ENCODE results near the gene MAT1A. TPM values are rescaled to one million over a fixed set of nuclear protein-coding genes. Genes with fewer than 3 reads are reported as not detected.
A peak's percentile ranks its signal among the peaks of the same experiment; 100 is the strongest.

Gene MAT1A
- polyA plus RNA-seq, 3 donors, result not detected

GRCh38 chr10:80264081-80265056, 25.1 kb downstream of the MAT1A start:
- H3K36me3 ChIP-seq (replicated peaks in 1 of 2; ENCODE audit: control insufficient read depth in 1 of 2, insufficient read depth in 2 of 2, low read length in 2 of 2), result no peaks in the 10 kb centered on the region
- Mint-ChIP-seq H3K27me3 (ENCODE audit: low read depth in 3 of 3) (peaks cover 0 to 4% (median 4%) of the 10 kb centered on the region in 3 donors), H3K36me3 (no peaks in the 10 kb centered on the region), H3K9me3 (peaks cover 2 to 9% (median 4%) of the 10 kb centered on the region in 7 donors), H3K4me1 (peaks cover 2% of the 10 kb centered on the region), H3K4me3 (no peak overlapping the region), H3K27ac (peak overlapping the region in 1 of 7 donors; percentile 20)
- no peaks in the 10 kb centered on the region for H3K9me3 ChIP-seq (replicated peaks in 1 of 2; ENCODE audit: control insufficient read depth in 1 of 2, insufficient read depth in 1 of 2, low read length in 2 of 2)
- no peak overlapping the region for H2AFZ ChIP-seq (ENCODE audit: insufficient read depth, low read depth, low read length, poor library complexity, severe bottlenecking)
- intact Hi-C loops (cut with micrococcal nuclease), result no loop called here
- TF ChIP-seq CTCF (IDR thresholded peaks at IDR 0.05), result no peak
- no peak overlapping the region for H3K27ac ChIP-seq (ENCODE audit: low read depth in 1 of 2, low read length in 2 of 2)
- no peak for DNase-seq
- no peaks in the 10 kb centered on the region for H4K20me1 ChIP-seq (ENCODE audit: insufficient read depth, low read length)
- H3K27me3 ChIP-seq (ENCODE audit: control insufficient read depth in 2 of 2, insufficient read depth in 2 of 2, low read length in 2 of 2), result no peaks in the 10 kb centered on the region
- H3K4me2 ChIP-seq (replicated peaks; ENCODE audit: extremely low read depth, low read length, poor library complexity, severe bottlenecking), result no peak overlapping the region
- H3K4me1 ChIP-seq (ENCODE audit: control insufficient read depth in 1 of 2, insufficient read depth in 2 of 2, low read length in 2 of 2), result peaks cover 0 to 2% of the 10 kb centered on the region in 2 donors
- H3K79me2 ChIP-seq (ENCODE audit: insufficient read depth, low read length), result no peaks in the 10 kb centered on the region
- H3K4me3 ChIP-seq (replicated peaks in 1 of 3; ENCODE audit: low read depth in 2 of 3, low read length in 3 of 3), result no peak overlapping the region
- no peak overlapping the region for H3K9ac ChIP-seq (ENCODE audit: insufficient read depth, low read length, poor library complexity, severe bottlenecking)
- 91% methylated on average over 18 of the region's 25 CpGs for WGBS (ENCODE audit: insufficient coverage)

DNA sequence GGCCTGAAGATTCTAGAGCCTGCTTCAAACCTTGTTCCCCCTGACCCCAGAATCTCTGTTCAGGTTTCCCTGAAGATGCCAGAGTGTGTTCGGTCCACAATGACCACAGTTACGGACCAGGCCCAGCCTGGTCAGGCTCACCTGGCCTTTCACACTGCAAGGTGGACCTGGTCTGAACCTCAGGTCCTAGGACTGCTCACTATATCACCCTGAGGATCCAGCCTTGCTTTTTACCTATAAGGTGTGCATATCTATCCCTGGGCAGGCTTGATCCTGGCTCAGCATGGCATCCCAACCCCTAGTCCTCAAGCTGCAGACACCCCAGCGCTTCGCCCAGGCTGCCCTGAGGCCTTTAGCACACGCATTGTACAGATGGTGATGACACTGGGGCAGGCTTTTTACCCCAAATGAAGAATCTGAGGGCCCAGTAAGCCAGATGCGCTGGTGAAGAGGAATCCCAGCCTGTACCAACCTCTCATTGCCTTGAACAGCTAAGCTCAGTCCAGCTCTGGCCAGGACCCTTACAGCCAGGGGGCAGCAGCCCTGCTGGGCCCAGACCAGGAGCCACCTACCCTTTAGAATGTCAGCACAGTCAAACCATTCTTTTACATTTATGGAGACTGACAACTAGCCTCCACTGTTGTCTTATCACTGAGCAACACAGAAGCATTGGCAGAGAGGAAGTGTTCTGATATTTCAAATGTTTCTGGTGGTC, 28.0 kb downstream of the MAT1A start:
- no peak overlapping the region for H3K27ac ChIP-seq (ENCODE audit: low read depth in 1 of 2, low read length in 2 of 2)
- DNase-seq, result peak in 1 of 3 donors; percentile 1
- Mint-ChIP-seq H3K4me1 (peaks cover 3% of the 10 kb centered on the region), H3K9me3 (peaks cover 0 to 6% (median 3%) of the 10 kb centered on the region in 7 donors), H3K27ac (no peak overlapping the region), H3K36me3 (no peaks in the 10 kb centered on the region), H3K4me3 (no peak overlapping the region), H3K27me3 (ENCODE audit: low read depth in 3 of 3) (peaks cover 3 to 4% (median 4%) of the 10 kb centered on the region in 3 donors)
- no peaks in the 10 kb centered on the region for H3K27me3 ChIP-seq (ENCODE audit: control insufficient read depth in 2 of 2, insufficient read depth in 2 of 2, low read length in 2 of 2)
- no peak for TF ChIP-seq CTCF (IDR thresholded peaks at IDR 0.05)
- no peaks in the 10 kb centered on the region for H3K9me3 ChIP-seq (replicated peaks in 1 of 2; ENCODE audit: control insufficient read depth in 1 of 2, insufficient read depth in 1 of 2, low read length in 2 of 2)
- H3K36me3 ChIP-seq (replicated peaks in 1 of 2; ENCODE audit: control insufficient read depth in 1 of 2, insufficient read depth in 2 of 2, low read length in 2 of 2), result no peaks in the 10 kb centered on the region
- H3K79me2 ChIP-seq (ENCODE audit: insufficient read depth, low read length), result no peaks in the 10 kb centered on the region
- H2AFZ ChIP-seq (ENCODE audit: insufficient read depth, low read depth, low read length, poor library complexity, severe bottlenecking), result no peak overlapping the region
- no peak overlapping the region for H3K4me2 ChIP-seq (replicated peaks; ENCODE audit: extremely low read depth, low read length, poor library complexity, severe bottlenecking)
- no peak overlapping the region for H3K4me3 ChIP-seq (replicated peaks in 1 of 3; ENCODE audit: low read depth in 2 of 3, low read length in 3 of 3)
- H4K20me1 ChIP-seq (ENCODE audit: insufficient read depth, low read length), result no peaks in the 10 kb centered on the region
- 100% methylated on average over 3 of the region's 6 CpGs for WGBS (ENCODE audit: insufficient coverage)
- no peak overlapping the region for H3K9ac ChIP-seq (ENCODE audit: insufficient read depth, low read length, poor library complexity, severe bottlenecking)
- H3K4me1 ChIP-seq (ENCODE audit: control insufficient read depth in 1 of 2, insufficient read depth in 2 of 2, low read length in 2 of 2), result peaks cover 0 to 2% of the 10 kb centered on the region in 2 donors
- intact Hi-C loops (cut with micrococcal nuclease), result no loop called here

All from CD14-positive monocyte (primary cell).